SK-N-SH (cell line): ENCODE results near the gene CD109.
"Not testable (repeated sequence)": the region's sequence is repeated elsewhere in the genome, so short reads cannot be mapped to it uniquely, and the experiment has no call there.

Source experiments
- CTCF ChIP-seq: fragments of 200-600 bp; sonication (generic); IDR thresholded peaks from 2 replicates; pipeline ENCODE4 v1.6.1; 2017; ENCODE audit warnings: antibody characterized with exemption, mild to moderate bottlenecking, moderate library complexity
- EP300 ChIP-seq, 2 experiments: IDR thresholded peaks; 2 replicates each; pipeline versions ENCODE4 v1.4.0 to v1.6.1; 2012; ENCODE audit warnings: borderline replicate concordance in 1 of 2, low read depth in 1 of 2, low read length in 1 of 2
- EZH2phosphoT487 ChIP-seq: fragments of 200-600 bp; sonication (generic); IDR thresholded peaks from 2 replicates; pipeline ENCODE4 v1.6.1; 2017; ENCODE audit warnings: low read depth, mixed run types, mild to moderate bottlenecking, antibody characterized with exemption, moderate library complexity, borderline replicate concordance
- RCOR1 ChIP-seq: fragments of 150-350 bp; IDR thresholded peaks from 2 replicates; pipeline ENCODE4 v1.6.1; 2017; ENCODE audit warnings: antibody characterized with exemption, low read length
- RXRA ChIP-seq: IDR thresholded peaks from 2 replicates; pipeline ENCODE4 v1.4.0; 2012; ENCODE audit warnings: low read depth, mild to moderate bottlenecking, borderline replicate concordance
- SMC3 ChIP-seq: IDR thresholded peaks from 2 replicates; pipeline ENCODE4 v1.6.1; 2012; ENCODE audit warnings: low read depth, low read length, improper control_type of control experiment
- USF1 ChIP-seq: IDR thresholded peaks from 2 replicates; pipeline ENCODE4 v1.4.0; 2012; ENCODE audit warnings: low read depth, borderline replicate concordance

DNA sequence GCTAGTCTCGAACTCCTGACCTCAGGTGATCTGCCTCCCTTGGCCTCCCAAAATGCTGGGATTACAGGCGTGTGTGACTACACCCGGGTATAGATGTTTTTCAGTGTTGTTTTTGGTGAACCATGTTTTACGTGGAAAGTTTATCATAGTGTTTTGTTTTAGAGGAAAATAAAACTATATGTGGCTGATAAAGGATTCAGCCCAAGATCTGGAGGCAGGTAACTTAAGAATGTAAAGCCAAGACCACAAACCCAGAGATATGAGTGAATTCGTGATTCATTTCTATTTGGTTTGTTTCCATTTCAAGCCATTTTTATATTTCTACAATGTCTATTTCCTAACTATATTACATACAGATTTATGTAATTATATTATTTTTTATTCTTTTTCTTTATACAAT is 16.2 kb upstream of the CD109 start:
- not testable (repeated sequence) for TF ChIP-seq RCOR1; CTCF; EP300 (IDR thresholded peaks at IDR 0.05; ENCODE audit: borderline replicate concordance in 1 of 2, low read depth in 1 of 2, low read length in 1 of 2); USF1; RXRA; EZH2phosphoT487; SMC3
